Thymus (tissue), 11 donors: Measurements from ENCODE around the gene ZNF785. TPM values are rescaled to one million over a fixed set of nuclear protein-coding genes. Genes with fewer than 3 reads are reported as not detected.

Experiments
- DNase-seq, 9 donors: peaks; one replicate each; pipeline ENCODE4 v3.0.0-alpha.2; 2013; ENCODE audit warnings: low spot score in 9 of 9, low read depth in 6 of 9, missing footprints in 1 of 9
- H3K27ac ChIP-seq, 2 donors: one replicate each; pipeline ENCODE4 v1.5.1; 2013; ENCODE audit warnings: control low read depth in 1 of 2, low read depth in 1 of 2, low read length in 1 of 2, mild to moderate bottlenecking in 1 of 2, moderate library complexity in 1 of 2
- H3K27me3 ChIP-seq, 2 donors: one replicate each; pipeline ENCODE4 v1.5.1; 2013; ENCODE audit warnings: low read length in 1 of 2; ENCODE audit not compliant: control insufficient read depth in 2 of 2, insufficient read depth in 1 of 2
- H3K36me3 ChIP-seq, 2 donors: one replicate each; pipeline ENCODE4 v1.5.1; 2013; ENCODE audit warnings: low read length in 1 of 2, mild to moderate bottlenecking in 1 of 2, moderate library complexity in 1 of 2; ENCODE audit not compliant: control insufficient read depth in 2 of 2, insufficient read depth in 2 of 2
- H3K4me1 ChIP-seq, 2 donors: one replicate each; pipeline ENCODE4 v1.5.1; 2013; ENCODE audit warnings: low read length in 2 of 2; ENCODE audit not compliant: control insufficient read depth in 2 of 2, insufficient read depth in 2 of 2
- H3K4me3 ChIP-seq, 2 donors: one replicate each; pipeline ENCODE4 v1.5.1; 2013; ENCODE audit warnings: low read length in 2 of 2, control low read depth in 1 of 2, mild to moderate bottlenecking in 1 of 2
- H3K9me3 ChIP-seq, 2 donors: one replicate each; pipeline ENCODE4 v1.5.1; 2013; ENCODE audit warnings: low read length in 1 of 2, mild to moderate bottlenecking in 1 of 2; ENCODE audit not compliant: control insufficient read depth in 2 of 2, insufficient read depth in 1 of 2
- WGBS: extraction: QIAGEN DNeasy Blood & Tissue Kit; methylation state at CpG from one replicate; pipeline ENCODE4 v1.1.7; 2013; 5-methylcytosine and 5-hydroxymethylcytosine counted together
- polyA plus RNA-seq: library from polyadenylated mRNA; stranded (reverse); fragments of 200-250 nt; gene quantifications from one replicate; pipeline ENCODE4 v1.2.3, GENCODE V29; 2013
- total RNA-seq: library from RNA; stranded (reverse); fragments of 120-200 nt; gene quantifications from one replicate; pipeline ENCODE4 v1.2.4, GENCODE V29; 2013
- donor health status: healthy.

Gene ZNF785
- total and polyA plus RNA-seq, 2 donors, result 5.0 to 7.8 TPM

- Histone ChIP-seq H3K36me3 (no peaks in the 10 kb centered on the region), H3K27me3 (no peaks in the 10 kb centered on the region), H3K4me1 (no peaks in the 10 kb centered on the region), H3K27ac (no peak overlapping the region), H3K9me3 (peaks cover 0 to 11% of the 10 kb centered on the region in 2 donors), H3K4me3 (no peak overlapping the region)
- WGBS, result 91% methylated on average over 5 of the region's 5 CpGs
- DNase-seq, result no peak
Observed at GRCh38 chr16:30621765-30622164, 36.3 kb upstream of the ZNF785 start.

- DNase-seq, result no peak
- Histone ChIP-seq H3K27me3 (no peaks in the 10 kb centered on the region), H3K27ac (no peak overlapping the region), H3K4me3 (no peak overlapping the region), H3K36me3 (no peaks in the 10 kb centered on the region), H3K4me1 (no peaks in the 10 kb centered on the region), H3K9me3 (peaks cover 0 to 16% of the 10 kb centered on the region in 2 donors)
- WGBS, result 88% methylated on average over 3 of the region's 3 CpGs
Observed at GRCh38 chr16:30620169-30620568, 34.7 kb upstream of the ZNF785 start.

GRCh38 chr16:30619638-30620037, 34.1 kb upstream of the ZNF785 start:
- no peaks in the 10 kb centered on the region for H3K27me3 ChIP-seq
- no peak for DNase-seq
- no peak overlapping the region for H3K4me3 ChIP-seq
- no peaks in the 10 kb centered on the region for H3K36me3 ChIP-seq
- H3K9me3 ChIP-seq, result peaks cover 0 to 14% of the 10 kb centered on the region in 2 donors
- no peak overlapping the region for H3K27ac ChIP-seq
- 97% methylated on average over 5 of the region's 5 CpGs for WGBS
- H3K4me1 ChIP-seq, result no peaks in the 10 kb centered on the region

GRCh38 chr16:30619202-30619601, 33.7 kb upstream of the ZNF785 start:
- no peak overlapping the region for H3K4me3 ChIP-seq
- no peak for DNase-seq
- 96% methylated on average over 4 of the region's 4 CpGs for WGBS
- no peaks in the 10 kb centered on the region for H3K27me3 ChIP-seq
- H3K36me3 ChIP-seq, result no peaks in the 10 kb centered on the region
- peaks cover 0 to 10% of the 10 kb centered on the region in 2 donors for H3K9me3 ChIP-seq
- H3K27ac ChIP-seq, result no peak overlapping the region
- H3K4me1 ChIP-seq, result no peaks in the 10 kb centered on the region

- Histone ChIP-seq H3K4me1 (peaks cover 0 to 5% of the 10 kb centered on the region in 2 donors), H3K27me3 (no peaks in the 10 kb centered on the region), H3K9me3 (peaks cover 0 to 6% of the 10 kb centered on the region in 2 donors), H3K4me3 (no peak overlapping the region), H3K36me3 (no peaks in the 10 kb centered on the region), H3K27ac (no peak overlapping the region)
- WGBS, result 75% methylated on average over 12 of the region's 12 CpGs
- peak in 2 of 9 donors; percentile 38 to 50 for DNase-seq
Observed at GRCh38 chr16:30615358-30616091, 30.0 kb upstream of the ZNF785 start.

GRCh38 chr16:30609926-30610839, 24.7 kb upstream of the ZNF785 start, which contains the start of gene ZNF689:
TSS of gene ZNF689 (minus strand) at chr16:30610389. CDS start at chr16:30610041, 348 bp downstream.
- Histone ChIP-seq H3K36me3 (peaks cover 7 to 15% of the 10 kb centered on the region in 2 donors), H3K9me3 (peaks cover 0 to 8% of the 10 kb centered on the region in 2 donors), H3K4me1 (peaks cover 2 to 19% of the 10 kb centered on the region in 2 donors), H3K4me3 (peak within 1 kb of the TSS; percentile 70 to 97), H3K27ac (peak within 1 kb of the TSS; percentile 83 to 88), H3K27me3 (no peaks in the 10 kb centered on the region)
- 1% methylated on average over 63 of the region's 63 CpGs for WGBS
- peak; percentile 94 to 99 (median 97) for DNase-seq

GRCh38 chr16:30609002-30609925, 23.8 kb upstream of the ZNF785 start:
- Histone ChIP-seq H3K9me3 (peaks cover 0 to 7% of the 10 kb centered on the region in 2 donors), H3K4me1 (peaks cover 2 to 19% of the 10 kb centered on the region in 2 donors), H3K27me3 (no peaks in the 10 kb centered on the region), H3K4me3 (peak overlapping the region; percentile 70 to 97), H3K36me3 (peaks cover 16 to 25% of the 10 kb centered on the region in 2 donors), H3K27ac (peak overlapping the region; percentile 83 to 88)
- WGBS, result 19% methylated on average over 40 of the region's 40 CpGs
- peak in 4 of 9 donors; percentile 4 to 38 (median 25) for DNase-seq

- no peak overlapping the region for H3K4me3 ChIP-seq
- peaks cover 2 to 18% of the 10 kb centered on the region in 2 donors for H3K4me1 ChIP-seq
- peaks cover 0 to 7% of the 10 kb centered on the region in 2 donors for H3K9me3 ChIP-seq
- WGBS, result 99% methylated on average over 3 of the region's 3 CpGs
- no peak overlapping the region for H3K27ac ChIP-seq
- DNase-seq, result no peak
- peaks cover 30 to 51% of the 10 kb centered on the region in 2 donors for H3K36me3 ChIP-seq
- H3K27me3 ChIP-seq, result no peaks in the 10 kb centered on the region
Observed at GRCh38 chr16:30606004-30606403, 20.5 kb upstream of the ZNF785 start.
